ENCODE data around the gene FAM89B.

- no peak for TF ChIP-seq EZH2 (IDR thresholded peaks at IDR 0.05; ENCODE audit: borderline replicate concordance, low read depth, low read length, severe bottlenecking)
- no peak for TF ChIP-seq CTCF (IDR thresholded peaks at IDR 0.05; ENCODE audit: borderline replicate concordance, extremely low read depth, low read length, poor library complexity, severe bottlenecking)
Observed at GRCh38 chr11:65599216-65599954, 27.0 kb downstream of the FAM89B start.

All from DND-41 (cell line).